ENCODE data around the gene CDC16. TPM values are rescaled to one million over a fixed set of nuclear protein-coding genes. Genes with fewer than 3 reads are reported as not detected.

The CDC16 gene
- total and polyA plus RNA-seq, 9 of the 15 experiments (the other 6 are each of a cell fraction or from before 2014, with no cell fraction given) = 23.2 to 102 (median 51.6) TPM

DNA sequence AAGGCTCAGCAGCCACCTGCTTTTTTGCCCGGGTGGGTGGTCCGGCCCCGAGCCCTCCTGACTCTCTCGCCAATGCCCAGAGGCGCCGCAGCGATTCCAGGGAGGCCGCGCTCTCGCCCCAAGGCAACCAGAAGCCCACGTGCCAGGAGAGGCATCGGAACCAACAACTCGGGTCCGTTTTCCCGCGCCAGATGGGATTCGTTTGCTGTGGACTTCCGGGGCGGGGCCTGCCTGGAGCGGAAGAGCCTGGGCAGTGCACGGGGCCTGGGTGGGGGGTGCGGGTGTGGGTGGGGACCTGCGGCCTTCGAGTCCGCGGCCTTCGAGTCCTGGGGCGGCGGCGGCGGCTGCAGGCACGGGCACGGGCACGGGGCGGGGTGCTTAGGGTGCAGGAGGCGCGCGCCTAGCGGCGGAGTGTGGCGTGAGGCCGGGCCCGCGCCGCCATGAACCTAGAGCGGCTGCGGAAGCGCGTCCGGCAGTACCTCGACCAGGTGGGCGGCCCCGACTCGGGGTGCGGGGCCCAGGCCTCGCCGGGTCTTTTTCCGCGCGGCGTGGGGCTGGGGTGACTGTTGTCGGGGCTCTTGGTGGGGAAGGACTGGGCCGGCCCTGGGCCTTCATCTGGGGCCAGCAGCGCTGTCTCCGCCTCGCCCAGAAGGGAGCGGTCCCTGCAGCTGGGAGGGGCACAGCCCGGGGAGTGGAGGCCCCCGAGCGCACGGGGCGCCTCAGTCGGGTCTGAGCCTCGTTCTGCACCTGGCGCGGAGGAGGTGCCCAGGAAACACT, at the start of gene CDC16 (continued):
- TF ChIP-seq, protein P1, sequence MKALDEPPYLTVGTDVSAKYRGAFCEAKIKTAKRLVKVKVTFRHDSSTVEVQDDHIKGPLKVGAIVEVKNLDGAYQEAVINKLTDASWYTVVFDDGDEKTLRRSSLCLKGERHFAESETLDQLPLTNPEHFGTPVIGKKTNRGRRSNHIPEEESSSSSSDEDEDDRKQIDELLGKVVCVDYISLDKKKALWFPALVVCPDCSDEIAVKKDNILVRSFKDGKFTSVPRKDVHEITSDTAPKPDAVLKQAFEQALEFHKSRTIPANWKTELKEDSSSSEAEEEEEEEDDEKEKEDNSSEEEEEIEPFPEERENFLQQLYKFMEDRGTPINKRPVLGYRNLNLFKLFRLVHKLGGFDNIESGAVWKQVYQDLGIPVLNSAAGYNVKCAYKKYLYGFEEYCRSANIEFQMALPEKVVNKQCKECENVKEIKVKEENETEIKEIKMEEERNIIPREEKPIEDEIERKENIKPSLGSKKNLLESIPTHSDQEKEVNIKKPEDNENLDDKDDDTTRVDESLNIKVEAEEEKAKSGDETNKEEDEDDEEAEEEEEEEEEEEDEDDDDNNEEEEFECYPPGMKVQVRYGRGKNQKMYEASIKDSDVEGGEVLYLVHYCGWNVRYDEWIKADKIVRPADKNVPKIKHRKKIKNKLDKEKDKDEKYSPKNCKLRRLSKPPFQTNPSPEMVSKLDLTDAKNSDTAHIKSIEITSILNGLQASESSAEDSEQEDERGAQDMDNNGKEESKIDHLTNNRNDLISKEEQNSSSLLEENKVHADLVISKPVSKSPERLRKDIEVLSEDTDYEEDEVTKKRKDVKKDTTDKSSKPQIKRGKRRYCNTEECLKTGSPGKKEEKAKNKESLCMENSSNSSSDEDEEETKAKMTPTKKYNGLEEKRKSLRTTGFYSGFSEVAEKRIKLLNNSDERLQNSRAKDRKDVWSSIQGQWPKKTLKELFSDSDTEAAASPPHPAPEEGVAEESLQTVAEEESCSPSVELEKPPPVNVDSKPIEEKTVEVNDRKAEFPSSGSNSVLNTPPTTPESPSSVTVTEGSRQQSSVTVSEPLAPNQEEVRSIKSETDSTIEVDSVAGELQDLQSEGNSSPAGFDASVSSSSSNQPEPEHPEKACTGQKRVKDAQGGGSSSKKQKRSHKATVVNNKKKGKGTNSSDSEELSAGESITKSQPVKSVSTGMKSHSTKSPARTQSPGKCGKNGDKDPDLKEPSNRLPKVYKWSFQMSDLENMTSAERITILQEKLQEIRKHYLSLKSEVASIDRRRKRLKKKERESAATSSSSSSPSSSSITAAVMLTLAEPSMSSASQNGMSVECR (CRISPR knock-in tag; IDR thresholded peaks at IDR 0.05) = no peak
- TF ChIP-seq ZKSCAN8 (CRISPR knock-in tag; IDR thresholded peaks at IDR 0.05) (no peak), ZNF583 (CRISPR knock-in tag; IDR thresholded peaks at IDR 0.05) (no peak), KDM5B (IDR thresholded peaks at IDR 0.05; ENCODE audit: insufficient replicate concordance, low read depth, low read length) (no peak), GTF2E2 (tag; IDR thresholded peaks at IDR 0.05) (peak; percentile 81), POLR2H (tag; IDR thresholded peaks at IDR 0.05; ENCODE audit: low read depth) (no peak), CBFA2T2 (conservative IDR thresholded peaks at IDR 0.05) (no peak), ZNF668 (CRISPR knock-in tag; IDR thresholded peaks at IDR 0.05) (peak; percentile 70; the same call in 1 of the 2 replicates), ETV1 (tag; conservative IDR thresholded peaks at IDR 0.05; ENCODE audit: low read depth) (0 out of 2 replicates have a peak, but pooled peaks have one; percentile 11), SMAD3 (CRISPR knock-in tag; conservative IDR thresholded peaks at IDR 0.05) (no peak), SMARCC2 (IDR thresholded peaks at IDR 0.05; ENCODE audit: low read depth) (no peak), NFIX (CRISPR knock-in tag; IDR thresholded peaks at IDR 0.05; ENCODE audit: low read depth) (no peak), CBFA2T3 (IDR thresholded peaks at IDR 0.05) (no peak), ZNF224 (CRISPR knock-in tag; IDR thresholded peaks at IDR 0.05) (0 out of 2 replicates have a peak, but pooled peaks have one; percentile 64)
- TF ChIP-seq, protein P2, sequence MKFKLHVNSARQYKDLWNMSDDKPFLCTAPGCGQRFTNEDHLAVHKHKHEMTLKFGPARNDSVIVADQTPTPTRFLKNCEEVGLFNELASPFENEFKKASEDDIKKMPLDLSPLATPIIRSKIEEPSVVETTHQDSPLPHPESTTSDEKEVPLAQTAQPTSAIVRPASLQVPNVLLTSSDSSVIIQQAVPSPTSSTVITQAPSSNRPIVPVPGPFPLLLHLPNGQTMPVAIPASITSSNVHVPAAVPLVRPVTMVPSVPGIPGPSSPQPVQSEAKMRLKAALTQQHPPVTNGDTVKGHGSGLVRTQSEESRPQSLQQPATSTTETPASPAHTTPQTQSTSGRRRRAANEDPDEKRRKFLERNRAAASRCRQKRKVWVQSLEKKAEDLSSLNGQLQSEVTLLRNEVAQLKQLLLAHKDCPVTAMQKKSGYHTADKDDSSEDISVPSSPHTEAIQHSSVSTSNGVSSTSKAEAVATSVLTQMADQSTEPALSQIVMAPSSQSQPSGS (CRISPR knock-in tag; IDR thresholded peaks at IDR 0.05) = peak; percentile 46; the same call in 1 of the 2 replicates
- TF ChIP-seq, protein P3, sequence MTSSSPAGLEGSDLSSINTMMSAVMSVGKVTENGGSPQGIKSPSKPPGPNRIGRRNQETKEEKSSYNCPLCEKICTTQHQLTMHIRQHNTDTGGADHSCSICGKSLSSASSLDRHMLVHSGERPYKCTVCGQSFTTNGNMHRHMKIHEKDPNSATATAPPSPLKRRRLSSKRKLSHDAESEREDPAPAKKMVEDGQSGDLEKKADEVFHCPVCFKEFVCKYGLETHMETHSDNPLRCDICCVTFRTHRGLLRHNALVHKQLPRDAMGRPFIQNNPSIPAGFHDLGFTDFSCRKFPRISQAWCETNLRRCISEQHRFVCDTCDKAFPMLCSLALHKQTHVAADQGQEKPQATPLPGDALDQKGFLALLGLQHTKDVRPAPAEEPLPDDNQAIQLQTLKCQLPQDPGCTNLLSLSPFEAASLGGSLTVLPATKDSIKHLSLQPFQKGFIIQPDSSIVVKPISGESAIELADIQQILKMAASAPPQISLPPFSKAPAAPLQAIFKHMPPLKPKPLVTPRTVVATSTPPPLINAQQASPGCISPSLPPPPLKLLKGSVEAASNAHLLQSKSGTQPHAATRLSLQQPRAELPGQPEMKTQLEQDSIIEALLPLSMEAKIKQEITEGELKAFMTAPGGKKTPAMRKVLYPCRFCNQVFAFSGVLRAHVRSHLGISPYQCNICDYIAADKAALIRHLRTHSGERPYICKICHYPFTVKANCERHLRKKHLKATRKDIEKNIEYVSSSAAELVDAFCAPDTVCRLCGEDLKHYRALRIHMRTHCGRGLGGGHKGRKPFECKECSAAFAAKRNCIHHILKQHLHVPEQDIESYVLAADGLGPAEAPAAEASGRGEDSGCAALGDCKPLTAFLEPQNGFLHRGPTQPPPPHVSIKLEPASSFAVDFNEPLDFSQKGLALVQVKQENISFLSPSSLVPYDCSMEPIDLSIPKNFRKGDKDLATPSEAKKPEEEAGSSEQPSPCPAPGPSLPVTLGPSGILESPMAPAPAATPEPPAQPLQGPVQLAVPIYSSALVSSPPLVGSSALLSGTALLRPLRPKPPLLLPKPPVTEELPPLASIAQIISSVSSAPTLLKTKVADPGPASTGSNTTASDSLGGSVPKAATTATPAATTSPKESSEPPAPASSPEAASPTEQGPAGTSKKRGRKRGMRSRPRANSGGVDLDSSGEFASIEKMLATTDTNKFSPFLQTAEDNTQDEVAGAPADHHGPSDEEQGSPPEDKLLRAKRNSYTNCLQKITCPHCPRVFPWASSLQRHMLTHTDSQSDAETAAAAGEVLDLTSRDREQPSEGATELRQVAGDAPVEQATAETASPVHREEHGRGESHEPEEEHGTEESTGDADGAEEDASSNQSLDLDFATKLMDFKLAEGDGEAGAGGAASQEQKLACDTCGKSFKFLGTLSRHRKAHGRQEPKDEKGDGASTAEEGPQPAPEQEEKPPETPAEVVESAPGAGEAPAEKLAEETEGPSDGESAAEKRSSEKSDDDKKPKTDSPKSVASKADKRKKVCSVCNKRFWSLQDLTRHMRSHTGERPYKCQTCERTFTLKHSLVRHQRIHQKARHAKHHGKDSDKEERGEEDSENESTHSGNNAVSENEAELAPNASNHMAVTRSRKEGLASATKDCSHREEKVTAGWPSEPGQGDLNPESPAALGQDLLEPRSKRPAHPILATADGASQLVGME (CRISPR knock-in tag; IDR thresholded peaks at IDR 0.05) = 0 out of 2 replicates have a peak, but pooled peaks have one; percentile 23
